ENCODE data around the gene VLDLR. TPM values are rescaled to one million over a fixed set of nuclear protein-coding genes. Genes with fewer than 3 reads are reported as not detected.

VLDLR gene
- 100 to 1,000 TPM in 1 of 2 donors, 10 to 100 TPM in 1; 95.8 to 106 TPM for total RNA-seq
- long read RNA-seq, full-length matches to known transcripts: 24 of 32 reads
- long read RNA-seq, partial matches to known transcripts: 4 of 32 reads
- long read RNA-seq, other reads (novel, unspliced or antisense): 4 of 32 reads

- DNase-seq (peak; percentile 50), ATAC-seq (peak; percentile 58 to 69)
- intact Hi-C loops (cut with DNase I): loop anchor here (5.0 to 10.0 kb wide), 4 partner anchors 50 to 487 kb away; no protein-coding TSS in a partner anchor
Observed at GRCh38 chr9:2621722-2622460, at the start of gene VLDLR. Gene VLDLR, plus strand, starts transcription at chr9:2621787. Its CDS starts 403 bp downstream, at chr9:2622190.

- intact Hi-C loops (cut with DNase I): loop anchor here in 1 of 2 donors (5.0 kb wide), 2 partner anchors 48 to 77 kb away; partner anchors contain the start of gene VLDLR
- DNase-seq: no peak
- no peak for ATAC-seq
Observed at GRCh38 chr9:2574203-2574602, 47.4 kb upstream of the VLDLR start.

GRCh38 chr9:2576631-2577030, 45.0 kb upstream of the VLDLR start:
- no peak for ATAC-seq

DNA sequence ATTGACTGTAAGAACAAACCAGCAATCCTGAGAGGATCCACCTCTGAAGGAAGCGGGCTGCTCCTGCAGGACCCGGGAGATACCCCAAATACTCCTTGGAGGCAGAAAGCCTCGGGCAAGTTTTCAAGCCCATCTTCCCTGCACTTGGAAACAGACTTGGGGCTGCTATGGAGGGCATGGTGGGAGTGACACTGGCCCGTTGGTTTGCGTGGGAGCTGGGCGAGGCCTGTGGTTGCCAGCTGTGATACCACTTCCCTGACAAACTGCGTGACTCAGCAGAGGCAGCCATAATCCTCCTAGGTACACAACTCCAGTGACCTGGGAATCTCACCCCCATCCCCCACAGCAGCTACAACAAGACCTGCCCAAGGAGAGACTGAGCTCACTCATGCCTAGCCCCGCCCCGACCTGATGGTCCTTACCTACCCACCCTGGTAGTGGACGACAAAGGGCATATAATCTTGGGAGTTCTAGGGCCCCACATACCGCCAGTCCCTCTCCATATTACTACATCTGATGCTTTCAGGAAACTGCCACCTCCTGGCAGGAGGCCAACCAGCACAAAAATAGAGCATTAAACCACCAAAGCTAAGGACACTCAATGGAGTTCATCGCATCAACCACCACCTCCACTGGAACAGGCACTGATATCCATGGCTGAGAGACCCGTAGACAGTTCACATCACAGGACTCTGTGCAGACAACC, 38.1 kb upstream of the VLDLR start:
- DNase-seq: peak; percentile 30
- intact Hi-C loops (cut with DNase I): no loop called here
- peak; percentile 82 to 93 for ATAC-seq

More at GRCh38 chr9:2576631-2577030, 45.0 kb upstream of the VLDLR start:
- DNase-seq: no peak
- intact Hi-C loops (cut with DNase I): no loop called here

DNA sequence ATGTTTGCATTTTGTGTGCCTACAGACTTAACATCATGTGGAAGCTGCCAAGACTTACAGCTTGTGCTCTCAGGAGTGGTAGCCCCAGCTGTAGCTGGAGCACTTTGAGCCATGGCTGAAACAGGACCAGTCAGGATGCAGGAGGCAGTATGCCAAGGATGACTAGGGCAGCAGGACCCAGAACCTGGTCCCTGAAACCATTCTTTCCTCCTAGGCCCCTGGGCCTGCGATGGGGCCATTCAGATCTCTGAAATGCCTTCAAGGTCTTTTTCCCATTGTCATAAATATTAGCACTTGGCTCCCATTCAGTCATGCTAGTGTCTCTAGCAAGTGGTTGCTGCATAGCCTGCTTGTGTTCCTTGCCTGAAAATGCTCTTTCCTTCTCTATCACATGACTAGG, 29.6 kb upstream of the VLDLR start:
- ATAC-seq (no peak), DNase-seq (no peak)
- intact Hi-C loops (cut with DNase I): no loop called here

DNA sequence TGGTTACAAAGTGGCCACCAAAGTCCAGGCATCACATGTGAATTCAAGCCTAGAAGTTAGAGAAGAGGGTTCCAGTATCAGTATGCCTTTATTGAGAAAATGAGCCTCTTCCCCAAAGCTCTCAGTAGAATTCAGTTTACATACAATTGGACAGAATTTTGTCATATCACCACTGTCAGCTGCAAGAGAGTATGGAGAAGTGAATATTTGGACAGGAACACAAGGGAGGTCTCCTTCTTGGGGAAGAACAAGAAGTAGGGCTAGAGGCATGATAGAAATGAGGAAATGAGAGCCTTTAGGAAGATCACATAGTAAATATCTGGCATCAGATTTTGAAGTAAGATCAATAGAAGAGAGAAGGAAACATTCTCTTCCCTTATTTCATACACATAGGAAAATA, 27.8 kb upstream of the VLDLR start:
- ATAC-seq: no peak
- no peak for DNase-seq
- intact Hi-C loops (cut with DNase I): no loop called here

DNA sequence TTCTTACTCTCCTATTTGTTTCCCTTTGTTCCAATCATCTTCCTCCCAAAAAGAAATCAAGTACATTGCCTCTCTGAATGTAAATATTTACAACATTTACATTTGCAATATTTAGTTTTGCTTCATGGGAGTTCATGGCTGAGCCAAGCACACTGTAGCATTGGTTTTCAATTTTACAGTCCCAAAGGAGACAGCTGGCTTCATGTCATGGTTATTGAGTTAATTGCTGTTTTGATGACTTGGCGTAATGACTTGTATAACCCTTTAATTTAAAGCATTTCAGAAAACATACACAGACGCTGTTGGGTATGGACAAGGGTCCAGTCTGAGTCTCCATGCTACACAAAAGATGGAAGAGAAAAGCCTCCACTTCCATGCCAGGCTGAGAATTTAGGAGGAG, 25.6 kb upstream of the VLDLR start:
- intact Hi-C loops (cut with DNase I): no loop called here
- ATAC-seq (no peak), DNase-seq (no peak)

DNA sequence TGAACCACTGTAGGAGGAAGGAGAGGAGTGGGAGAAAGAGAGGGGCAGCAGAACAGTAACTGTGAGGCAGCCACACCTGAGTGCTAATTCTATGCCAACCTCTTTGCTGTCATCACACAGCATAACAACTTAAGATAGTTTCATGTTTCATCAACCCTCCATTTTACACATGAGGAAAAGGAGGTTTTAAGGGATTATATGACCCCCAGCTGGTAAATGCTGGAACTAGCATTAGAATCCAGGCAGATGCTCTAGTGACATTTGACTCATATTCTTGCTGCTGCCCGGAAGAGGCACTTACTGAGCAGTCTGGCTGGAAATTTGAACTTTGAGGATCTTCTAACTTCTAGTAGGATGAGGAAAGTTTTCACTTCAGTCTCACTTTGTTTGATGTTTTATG, 24.1 kb upstream of the VLDLR start:
- DNase-seq (no peak), ATAC-seq (no peak)
- intact Hi-C loops (cut with DNase I): no loop called here

GRCh38 chr9:2599896-2600295, 21.7 kb upstream of the VLDLR start:
- intact Hi-C loops (cut with DNase I): no loop called here
- DNase-seq: no peak
- no peak for ATAC-seq

DNA sequence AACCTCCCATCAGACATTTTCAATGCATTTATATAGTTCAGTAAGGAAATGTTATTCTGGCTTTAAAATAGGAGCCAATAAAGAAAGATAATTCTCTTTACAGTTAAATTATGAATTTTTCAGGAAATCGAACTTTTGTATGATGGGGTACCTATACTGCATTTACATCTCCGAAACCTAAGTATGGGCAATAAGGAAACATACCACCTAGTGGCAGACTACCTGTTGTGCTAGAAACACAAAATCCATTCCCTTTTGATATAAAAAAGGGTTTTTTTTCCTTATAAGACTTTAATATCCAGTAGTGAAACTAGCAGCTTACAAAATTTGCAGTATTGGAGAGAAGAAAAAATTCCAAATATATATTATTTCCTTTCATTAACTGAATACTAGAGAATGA, 21.3 kb upstream of the VLDLR start:
- intact Hi-C loops (cut with DNase I): no loop called here
- DNase-seq: no peak
- ATAC-seq: no peak

- intact Hi-C loops (cut with DNase I): no loop called here
- ATAC-seq: no peak
- no peak for DNase-seq
Observed at GRCh38 chr9:2601785-2602378, 19.7 kb upstream of the VLDLR start.

DNA sequence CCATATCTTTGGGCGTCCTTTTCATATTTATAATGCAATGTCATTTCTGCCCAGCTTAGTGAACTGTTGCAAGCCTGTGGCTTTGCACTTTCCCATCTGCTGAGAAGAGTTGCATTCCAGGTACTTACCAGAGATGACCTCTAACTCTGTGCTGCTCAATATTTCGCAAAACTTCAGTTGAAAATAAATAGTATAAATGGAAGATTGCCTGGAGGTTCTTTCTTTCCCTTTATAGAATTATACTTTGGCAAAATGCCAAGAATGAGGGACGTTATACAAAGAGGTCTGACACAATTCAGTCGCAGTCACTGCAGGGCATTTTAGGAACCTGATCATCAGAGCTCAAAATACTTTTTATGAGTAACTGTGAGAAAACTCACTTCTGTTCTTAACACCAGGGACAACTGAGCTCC, 18.9 kb upstream of the VLDLR start:
- intact Hi-C loops (cut with DNase I): no loop called here

GRCh38 chr9:2603621-2604020, 18.0 kb upstream of the VLDLR start:
- ATAC-seq (no peak), DNase-seq (no peak)
- intact Hi-C loops (cut with DNase I): no loop called here

More for the DNA sequence above, 18.9 kb upstream of the VLDLR start:
- ATAC-seq (peak in 1 of 2 donors; percentile 70), DNase-seq (no peak)

DNA sequence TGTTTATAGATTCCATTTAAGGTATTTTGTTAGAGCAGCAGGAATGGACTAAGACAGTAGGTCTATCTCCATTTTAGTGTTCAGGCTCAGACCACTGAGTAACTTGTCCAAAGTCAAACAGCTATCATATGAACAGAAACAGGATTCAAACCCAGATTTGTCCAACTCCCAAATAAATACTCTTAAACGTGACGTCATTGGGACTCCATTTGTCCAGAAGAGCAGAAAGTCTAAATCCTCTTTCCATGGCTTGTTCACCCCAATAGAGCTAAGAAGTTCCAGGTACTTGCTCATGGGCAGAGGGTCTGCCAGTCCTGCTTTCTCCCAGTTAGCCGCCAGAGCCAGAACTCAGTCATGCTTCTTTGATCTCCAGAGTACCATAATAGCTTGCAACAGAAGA, 16.3 kb upstream of the VLDLR start:
- no peak for ATAC-seq
- DNase-seq: no peak
- intact Hi-C loops (cut with DNase I): no loop called here

- intact Hi-C loops (cut with DNase I): no loop called here
- ATAC-seq: peak in 1 of 2 donors; percentile 77
- no peak for DNase-seq
Observed at GRCh38 chr9:2608276-2608675, 13.3 kb upstream of the VLDLR start.

DNA sequence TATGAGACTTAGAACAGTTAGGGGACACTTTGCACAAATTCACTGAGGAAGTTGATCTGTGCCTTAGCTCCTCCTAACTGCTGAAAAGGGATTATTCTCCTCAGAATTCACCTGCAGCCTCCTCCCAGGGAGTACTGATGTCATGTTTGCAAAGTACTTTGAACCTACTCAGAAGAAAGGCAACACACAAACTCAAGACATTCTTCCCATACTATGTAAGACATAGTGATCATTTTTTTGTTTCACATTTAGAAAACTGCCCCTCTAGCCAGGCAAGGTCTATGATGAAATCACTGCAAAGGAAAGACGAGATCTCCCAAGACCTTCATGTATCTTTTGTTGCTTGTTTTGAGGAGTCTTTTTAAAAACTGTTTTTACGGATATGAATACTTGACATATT, 10.6 kb upstream of the VLDLR start:
- peak in 1 of 2 donors; percentile 16 for ATAC-seq
- intact Hi-C loops (cut with DNase I): no loop called here
- no peak for DNase-seq

GRCh38 chr9:2611961-2612360, 9.6 kb upstream of the VLDLR start:
- intact Hi-C loops (cut with DNase I): no loop called here
- ATAC-seq (no peak), DNase-seq (no peak)

DNA sequence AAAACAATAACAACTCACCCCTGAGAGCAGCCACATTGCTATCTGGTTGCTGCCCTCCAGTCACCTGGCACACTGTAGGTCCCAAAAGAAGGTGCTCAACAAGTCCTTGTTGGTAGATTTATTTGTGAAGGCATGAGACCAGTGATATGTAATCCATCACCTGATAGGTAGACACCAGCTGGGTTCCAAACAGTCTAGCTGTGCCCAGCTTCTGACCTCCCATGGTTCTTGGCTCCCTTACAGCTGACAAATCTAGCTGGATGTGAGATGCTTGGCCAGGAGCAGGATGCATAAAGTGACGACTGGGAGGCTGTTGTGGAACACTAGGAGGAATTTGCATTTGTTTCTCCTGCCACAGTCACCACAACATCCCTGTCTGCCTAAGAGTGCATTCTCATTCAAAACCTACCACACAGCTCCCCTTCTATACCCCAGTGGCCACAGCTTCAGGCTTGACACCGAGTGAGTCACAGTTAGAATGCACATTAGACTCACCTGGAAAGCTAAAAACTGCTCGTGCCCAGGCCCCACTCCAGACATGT, 7.8 kb upstream of the VLDLR start:
- intact Hi-C loops (cut with DNase I): no loop called here
- peak; percentile 83 for ATAC-seq
- DNase-seq: no peak

GRCh38 chr9:2615497-2615896, 6.1 kb upstream of the VLDLR start:
- no peak for ATAC-seq
- DNase-seq: no peak
- intact Hi-C loops (cut with DNase I): no loop called here
